HCT116 (cell line): ENCODE results near the gene WBP1L.

Source experiments
- CTCF ChIP-seq, 3 experiments: fragments of 200-600 bp in 1 of 3; sonication (generic) in 1 of 3; IDR thresholded peaks in 2 of 3; conservative IDR thresholded peaks in 1 of 3; 2 replicates each; pipeline ENCODE4 v1.5.1; 2012 to 2017; ENCODE audit warnings: low read depth in 2 of 3, low read length in 2 of 3, antibody characterized with exemption in 1 of 3, borderline replicate concordance in 1 of 3, control low read depth in 1 of 3, mild to moderate bottlenecking in 1 of 3, mixed read lengths in 1 of 3, mixed run types in 1 of 3, moderate library complexity in 1 of 3; ENCODE audit not compliant: insufficient read depth in 1 of 3
- EZH2 ChIP-seq: fragments of 200-600 bp; sonication (generic); IDR thresholded peaks from 2 replicates; pipeline ENCODE4 v1.6.1; 2017; ENCODE audit warnings: antibody characterized with exemption, mixed run types
- POLR2A ChIP-seq: IDR thresholded peaks from 2 replicates; pipeline ENCODE4 v1.7.0; 2011; ENCODE audit warnings: borderline replicate concordance; ENCODE audit not compliant: insufficient read depth, insufficient read length; ENCODE audit errors: extremely low read depth

- TF ChIP-seq POLR2A (no peak), CTCF (IDR thresholded peaks at IDR 0.05 in 2 of 3, conservative IDR thresholded peaks at IDR 0.05 in 1 of 3; ENCODE audit: borderline replicate concordance in 1 of 3, insufficient read depth in 1 of 3, low read depth in 2 of 3, low read length in 2 of 3) (peak in 2 of 3 experiments; percentile 72 to 76; a peak in 4 of 6 replicates), EZH2 (no peak)
Measured at GRCh38 chr10:102752934-102753664, 9.4 kb downstream of the WBP1L start.
